ENCODE results near the gene NOB1.

GRCh38 chr16:69761983-69762813, 7.5 kb upstream of the NOB1 start, which contains the start of gene WWP2:
- peak; percentile 87 for TF ChIP-seq POLR2A (IDR thresholded peaks at IDR 0.05; ENCODE audit: low read depth, low read length)
- peak; percentile 83 for TF ChIP-seq POLR2AphosphoS5 (IDR thresholded peaks at IDR 0.05; ENCODE audit: low read depth, low read length)
- TF ChIP-seq TAF1 (IDR thresholded peaks at IDR 0.05; ENCODE audit: low read depth, low read length): no peak; the same call in 1 of the 2 replicates

Data from GM12891 (cell line).